A549 treated with RU486 at 1 μM for 4 hours (cell line): ENCODE results near the gene SLC20A1. TPM values are rescaled to one million over a fixed set of nuclear protein-coding genes. Genes with fewer than 3 reads are reported as not detected.

ENCODE experiments used
- total RNA-seq: library from RNA; stranded (reverse); fragments of 200-300 nt; extraction: Qiagen RNA extraction; gene quantifications from 5 replicates; pipeline ENCODE4 v1.2.3, GENCODE V29; 2022; ENCODE audit warnings: low read depth

SLC20A1 gene, protein sequence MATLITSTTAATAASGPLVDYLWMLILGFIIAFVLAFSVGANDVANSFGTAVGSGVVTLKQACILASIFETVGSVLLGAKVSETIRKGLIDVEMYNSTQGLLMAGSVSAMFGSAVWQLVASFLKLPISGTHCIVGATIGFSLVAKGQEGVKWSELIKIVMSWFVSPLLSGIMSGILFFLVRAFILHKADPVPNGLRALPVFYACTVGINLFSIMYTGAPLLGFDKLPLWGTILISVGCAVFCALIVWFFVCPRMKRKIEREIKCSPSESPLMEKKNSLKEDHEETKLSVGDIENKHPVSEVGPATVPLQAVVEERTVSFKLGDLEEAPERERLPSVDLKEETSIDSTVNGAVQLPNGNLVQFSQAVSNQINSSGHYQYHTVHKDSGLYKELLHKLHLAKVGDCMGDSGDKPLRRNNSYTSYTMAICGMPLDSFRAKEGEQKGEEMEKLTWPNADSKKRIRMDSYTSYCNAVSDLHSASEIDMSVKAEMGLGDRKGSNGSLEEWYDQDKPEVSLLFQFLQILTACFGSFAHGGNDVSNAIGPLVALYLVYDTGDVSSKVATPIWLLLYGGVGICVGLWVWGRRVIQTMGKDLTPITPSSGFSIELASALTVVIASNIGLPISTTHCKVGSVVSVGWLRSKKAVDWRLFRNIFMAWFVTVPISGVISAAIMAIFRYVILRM
- total RNA-seq = 125 to 144 TPM (median 138 TPM) in 5 replicates

DNA sequence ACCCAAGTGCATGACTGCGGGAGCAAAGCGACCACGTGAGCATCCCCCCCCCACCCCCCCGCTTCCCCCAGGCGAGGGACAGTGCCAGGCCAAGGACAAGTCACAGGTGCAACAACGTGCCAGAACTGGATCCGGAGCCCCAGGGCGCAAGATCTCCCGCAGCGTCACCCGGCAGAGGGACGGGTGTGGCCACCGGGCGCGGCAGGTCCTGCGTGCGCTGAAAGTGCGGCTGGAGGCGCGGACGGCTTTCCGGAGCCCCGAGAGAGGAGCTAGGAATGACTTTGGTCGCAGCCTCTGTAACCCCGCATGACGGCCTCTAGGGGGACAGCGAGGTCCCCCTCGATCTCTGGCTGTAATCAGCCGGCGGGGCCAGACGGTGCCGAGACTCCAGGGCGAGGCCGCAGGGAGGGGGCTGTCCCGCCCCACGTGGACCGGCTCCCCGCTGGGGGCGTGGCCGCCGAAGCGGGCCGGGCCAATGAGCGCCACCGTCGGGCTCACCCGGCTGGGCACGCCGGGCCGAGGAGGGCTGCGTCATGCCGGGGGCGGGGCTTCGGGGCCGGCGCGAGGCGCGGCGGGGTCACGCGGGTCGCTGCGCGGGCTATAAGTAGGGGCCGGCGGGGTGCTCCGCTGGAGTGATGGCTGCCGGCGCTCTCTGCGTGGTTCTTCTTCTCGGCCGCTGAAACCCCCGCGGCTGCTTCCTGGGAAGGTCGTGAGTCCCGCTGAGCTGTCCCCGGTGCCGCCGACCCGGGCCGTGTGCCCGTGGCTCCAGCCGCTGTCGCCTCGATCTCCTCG, at the start of gene SLC20A1:
SLC20A1 (plus strand) TSS at position 630 of the 792 bp plus-strand sequence. CDS start 890 bp downstream, outside the sequence.

Other genes starting within 250 kb of the SLC20A1 start
- 1.6 to 4.4 TPM (median 3.5 TPM) in 5 replicates for gene RGPD8, start 212.3 kb upstream of the SLC20A1 start, total RNA-seq
- 29.6 to 41.5 TPM (median 40.4 TPM) in 5 replicates for gene TTL, start 163.8 kb upstream of the SLC20A1 start, total RNA-seq
- 24.4 to 30.1 TPM (median 26.2 TPM) in 5 replicates for gene POLR1B, start 103.5 kb upstream of the SLC20A1 start, total RNA-seq
- 54.4 to 74.6 TPM (median 63.8 TPM) in 5 replicates for gene CHCHD5, start 61.3 kb upstream of the SLC20A1 start, total RNA-seq
- 0.05 to 0.13 TPM in 2 of 5 replicates, not detected in the others for gene NT5DC4, start 75.1 kb downstream of the SLC20A1 start, total RNA-seq
- gene CKAP2L, start 118.7 kb downstream of the SLC20A1 start, total RNA-seq = 8.6 to 19.4 TPM (median 14.2 TPM) in 5 replicates
- gene IL1A, start 138.6 kb downstream of the SLC20A1 start, total RNA-seq = 0.10 to 0.23 TPM (median 0.12 TPM) in 5 replicates
- 0.34 to 0.58 TPM (median 0.41 TPM) in 4 of 5 replicates, not detected in the other for gene IL1B, start 190.8 kb downstream of the SLC20A1 start, total RNA-seq